Measurements from ENCODE around the gene STK32B.

GRCh38 chr4:5144384-5144783 is 93.1 kb downstream of the STK32B start:
- TF ChIP-seq USF2 (IDR thresholded peaks at IDR 0.05) (no peak), CEBPB (IDR thresholded peaks at IDR 0.05) (no peak), POLR2A (IDR thresholded peaks at IDR 0.05; ENCODE audit: low read length) (no peak)
- TF ChIP-seq, protein P1, sequence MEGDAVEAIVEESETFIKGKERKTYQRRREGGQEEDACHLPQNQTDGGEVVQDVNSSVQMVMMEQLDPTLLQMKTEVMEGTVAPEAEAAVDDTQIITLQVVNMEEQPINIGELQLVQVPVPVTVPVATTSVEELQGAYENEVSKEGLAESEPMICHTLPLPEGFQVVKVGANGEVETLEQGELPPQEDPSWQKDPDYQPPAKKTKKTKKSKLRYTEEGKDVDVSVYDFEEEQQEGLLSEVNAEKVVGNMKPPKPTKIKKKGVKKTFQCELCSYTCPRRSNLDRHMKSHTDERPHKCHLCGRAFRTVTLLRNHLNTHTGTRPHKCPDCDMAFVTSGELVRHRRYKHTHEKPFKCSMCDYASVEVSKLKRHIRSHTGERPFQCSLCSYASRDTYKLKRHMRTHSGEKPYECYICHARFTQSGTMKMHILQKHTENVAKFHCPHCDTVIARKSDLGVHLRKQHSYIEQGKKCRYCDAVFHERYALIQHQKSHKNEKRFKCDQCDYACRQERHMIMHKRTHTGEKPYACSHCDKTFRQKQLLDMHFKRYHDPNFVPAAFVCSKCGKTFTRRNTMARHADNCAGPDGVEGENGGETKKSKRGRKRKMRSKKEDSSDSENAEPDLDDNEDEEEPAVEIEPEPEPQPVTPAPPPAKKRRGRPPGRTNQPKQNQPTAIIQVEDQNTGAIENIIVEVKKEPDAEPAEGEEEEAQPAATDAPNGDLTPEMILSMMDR (IDR thresholded peaks at IDR 0.05), result no peak
- TF ChIP-seq, protein P2, sequence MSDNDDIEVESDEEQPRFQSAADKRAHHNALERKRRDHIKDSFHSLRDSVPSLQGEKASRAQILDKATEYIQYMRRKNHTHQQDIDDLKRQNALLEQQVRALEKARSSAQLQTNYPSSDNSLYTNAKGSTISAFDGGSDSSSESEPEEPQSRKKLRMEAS (IDR thresholded peaks at IDR 0.05), result no peak

Measured in A549 (cell line).